Keratinocyte (primary cell): ENCODE results near the gene HID1. TPM values are rescaled to one million over a fixed set of nuclear protein-coding genes. Genes with fewer than 3 reads are reported as not detected.

Source experiments
- DNase-seq: peaks from one replicate; pipeline ENCODE4 v3.0.0-alpha.2; 2011; ENCODE audit warnings: low read depth, missing footprints, low spot score
- FAIRE-seq: peaks from 2 replicates; lab custom pipeline; 2011; peaks lifted over from hg19 to GRCh38; lab: Jason Lieb, UNC
- H2AFZ ChIP-seq: 2 replicates; pipeline ENCODE4 v1.6.0; 2012; ENCODE audit warnings: low read length, control low read depth, inconsistent platforms; ENCODE audit not compliant: control insufficient read depth
- H3K27ac ChIP-seq: 2 replicates; pipeline ENCODE4 v1.5.1; 2011; ENCODE audit warnings: low read length; ENCODE audit not compliant: control insufficient read depth, insufficient read depth
- H3K27me3 ChIP-seq: 3 replicates; pipeline ENCODE4 v1.6.0; 2011; ENCODE audit warnings: low read length; ENCODE audit not compliant: control insufficient read depth, insufficient read depth; ENCODE audit errors: extremely low read depth
- H3K36me3 ChIP-seq, 2 experiments: 2 replicates in 1 of 2; 3 replicates in 1 of 2; pipeline ENCODE4 v1.5.1; 2011; ENCODE audit warnings: low read length in 2 of 2, mild to moderate bottlenecking in 1 of 2; ENCODE audit not compliant: control insufficient read depth in 2 of 2, insufficient read depth in 2 of 2; ENCODE audit errors: extremely low read depth in 1 of 2
- H3K4me1 ChIP-seq: 3 replicates; pipeline ENCODE4 v1.5.1; 2011; ENCODE audit warnings: low read length; ENCODE audit not compliant: control insufficient read depth, insufficient read depth; ENCODE audit errors: extremely low read depth
- H3K4me2 ChIP-seq: 3 replicates; pipeline ENCODE4 v1.6.0; 2011; ENCODE audit warnings: low read depth, low read length; ENCODE audit not compliant: control insufficient read depth, insufficient read depth; ENCODE audit errors: extremely low read depth
- H3K4me3 ChIP-seq, 3 experiments: fragments of 200-600 bp in 1 of 3; sonication (generic) in 1 of 3; 2 replicates in 2 of 3; 3 replicates in 1 of 3; pipeline ENCODE4 v1.5.1; 2011 to 2016; ENCODE audit warnings: low read length in 3 of 3, mild to moderate bottlenecking in 3 of 3, control low read depth in 2 of 3, inconsistent platforms in 1 of 3, low read depth in 1 of 3, mixed read lengths in 1 of 3, mixed run types in 1 of 3, moderate library complexity in 1 of 3; ENCODE audit not compliant: control insufficient read depth in 2 of 3, insufficient read depth in 2 of 3; ENCODE audit errors: extremely low read depth in 1 of 3
- H3K79me2 ChIP-seq: 2 replicates; pipeline ENCODE4 v1.6.0; 2012; ENCODE audit warnings: low read length; ENCODE audit not compliant: control insufficient read depth, insufficient read depth
- H3K9ac ChIP-seq: 3 replicates; pipeline ENCODE4 v1.6.0; 2011; ENCODE audit warnings: low read length; ENCODE audit not compliant: control insufficient read depth, insufficient read depth; ENCODE audit errors: extremely low read depth
- H3K9me1 ChIP-seq: 3 replicates; pipeline ENCODE4 v1.6.0; 2011; ENCODE audit warnings: low read length; ENCODE audit not compliant: control insufficient read depth, insufficient read depth; ENCODE audit errors: extremely low read depth
- H3K9me3 ChIP-seq: 2 replicates; pipeline ENCODE4 v1.5.1; 2012; ENCODE audit warnings: low read depth, low read length; ENCODE audit not compliant: control insufficient read depth
- H4K20me1 ChIP-seq: 3 replicates; pipeline ENCODE4 v1.6.0; 2011; ENCODE audit warnings: low read length; ENCODE audit not compliant: control insufficient read depth, insufficient read depth; ENCODE audit errors: extremely low read depth
- CTCF ChIP-seq, 3 experiments: IDR thresholded peaks in 1 of 3; conservative IDR thresholded peaks in 1 of 3; optimal IDR thresholded peaks in 1 of 3; 2 replicates in 2 of 3; 3 replicates in 1 of 3; pipeline versions ENCODE3 to v1.5.1; 2011; ENCODE audit warnings: low read length in 3 of 3, mild to moderate bottlenecking in 3 of 3, moderate library complexity in 2 of 3, control low read depth in 1 of 3, inconsistent platforms in 1 of 3; ENCODE audit not compliant: insufficient read depth in 2 of 3; ENCODE audit errors: extremely low read depth in 1 of 3
- EZH2 ChIP-seq: IDR thresholded peaks from one replicate; pipeline ENCODE4 v1.6.1; 2012; ENCODE audit warnings: inconsistent platforms, mild to moderate bottlenecking, low read length, moderate library complexity
- dilution Hi-C: fragments of 300-500 bp; cut with MboI; formaldehyde crosslinking; loops from one replicate; pipeline ENCODE4 v1.7.0; 2020; ENCODE audit warnings: low sequenced_read_pairs; ENCODE audit not compliant: extremely low pct_ligation_motif_present
- polyA plus RNA-seq, 5 experiments: library from polyadenylated mRNA; depleted of rRNA in 3 of 5; stranded (reverse) in 3 of 5; stranded (forward) in 1 of 5; unstranded in 1 of 5; fragments of >200 nt; gene quantifications; 1 replicate in 1 of 5; 2 replicates in 3 of 5; 3 replicates in 1 of 5; pipeline versions ENCODE4 v1.2.1 to v1.2.3, GENCODE V29; 2011 to 2012; ENCODE audit warnings: missing spikeins in 2 of 5, low read depth in 1 of 5, low replicate concordance in 1 of 5

The HID1 gene
- polyA plus RNA-seq, 1 donor (not counting 4 experiments of a cell fraction or from before 2014, with no cell fraction given): 0.33 TPM

DNA sequence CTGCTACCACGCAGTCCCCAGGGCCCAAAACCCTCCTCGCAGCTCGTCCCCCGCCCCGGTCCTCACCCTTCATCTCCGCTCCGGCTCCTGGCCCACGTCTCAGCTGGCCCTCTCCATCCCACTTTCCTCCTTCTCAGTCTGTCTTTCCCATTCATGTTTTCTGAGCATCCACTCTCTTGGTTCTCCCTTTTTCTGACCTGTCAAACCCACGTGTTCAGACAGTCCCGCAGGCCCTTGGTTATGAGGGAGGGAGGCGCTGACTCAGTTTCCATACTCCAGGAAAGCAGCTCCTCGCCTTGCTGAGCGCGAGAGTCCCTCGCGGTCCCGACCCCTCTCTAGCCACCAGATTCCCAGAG, 392 bp upstream of the HID1 start:
- Histone ChIP-seq H3K4me2 (peak overlapping the region; percentile 8), H3K36me3 (no peaks in the 10 kb centered on the region), H3K9me3 (no peaks in the 10 kb centered on the region), H3K4me1 (peaks cover 10% of the 10 kb centered on the region), H3K9me1 (no peaks in the 10 kb centered on the region), H2AFZ (no peak overlapping the region), H4K20me1 (no peaks in the 10 kb centered on the region), H3K27ac (no peak overlapping the region), H3K9ac (no peak overlapping the region), H3K4me3 (no peak overlapping the region), H3K79me2 (no peaks in the 10 kb centered on the region), H3K27me3 (peaks cover 36% of the 10 kb centered on the region)
- dilution Hi-C loops: no loop called here
- no peak for TF ChIP-seq CTCF (optimal IDR thresholded peaks at IDR 0.05 in 1 of 3, IDR thresholded peaks at IDR 0.05 in 1 of 3, conservative IDR thresholded peaks at IDR 0.05 in 1 of 3; ENCODE audit: extremely low read depth in 1 of 3, insufficient read depth in 2 of 3, low read length in 3 of 3)
- no peak for TF ChIP-seq EZH2
- DNase-seq (no peak), FAIRE-seq (no peak)

DNA sequence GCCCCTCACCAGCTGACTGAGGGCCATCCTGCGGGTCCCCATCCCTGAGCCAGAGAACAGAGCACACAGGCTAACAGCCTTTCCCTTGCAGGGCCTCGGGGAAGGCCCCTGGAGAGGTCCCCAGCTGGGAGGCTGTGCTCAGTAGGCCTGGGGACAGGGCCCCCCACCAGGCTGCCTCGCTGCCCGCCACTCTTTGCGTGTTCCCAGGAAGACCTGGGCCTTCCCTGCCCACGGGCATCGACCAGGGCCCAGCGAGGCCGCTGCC, 785 bp downstream of the HID1 start:
- TF ChIP-seq EZH2 (peak; percentile 60), CTCF (optimal IDR thresholded peaks at IDR 0.05 in 1 of 3, IDR thresholded peaks at IDR 0.05 in 1 of 3, conservative IDR thresholded peaks at IDR 0.05 in 1 of 3; ENCODE audit: extremely low read depth in 1 of 3, insufficient read depth in 2 of 3, low read length in 3 of 3) (no peak)
- Histone ChIP-seq H3K9me3 (no peaks in the 10 kb centered on the region), H3K4me3 (no peak overlapping the region), H3K4me1 (peaks cover 10% of the 10 kb centered on the region), H3K9ac (no peak overlapping the region), H3K9me1 (no peaks in the 10 kb centered on the region), H4K20me1 (no peaks in the 10 kb centered on the region), H2AFZ (no peak overlapping the region), H3K27me3 (peaks cover 36% of the 10 kb centered on the region), H3K36me3 (no peaks in the 10 kb centered on the region), H3K27ac (no peak overlapping the region), H3K4me2 (no peak overlapping the region), H3K79me2 (no peaks in the 10 kb centered on the region)
- no peak for DNase-seq
- dilution Hi-C loops: no loop called here
- no peak for FAIRE-seq
